Endothelial cell of umbilical vein (primary cell): ENCODE data around the gene FUT8.
A peak's percentile ranks its signal among the peaks of the same experiment; 100 is the strongest.

Source experiments
- CTCF ChIP-seq, 2 donors: IDR thresholded peaks; 1 replicate in 1 of 2; 2 replicates in 1 of 2; pipeline ENCODE4 v1.5.1; 2011; ENCODE audit warnings: low read length in 2 of 2, mild to moderate bottlenecking in 2 of 2, moderate library complexity in 2 of 2, control low read depth in 1 of 2, inconsistent platforms in 1 of 2, low read depth in 1 of 2; ENCODE audit not compliant: insufficient read depth in 1 of 2; ENCODE audit errors: extremely low read depth in 1 of 2
- EZH2 ChIP-seq: IDR thresholded peaks from 2 replicates; pipeline ENCODE4 v1.6.1; 2012; ENCODE audit warnings: borderline replicate concordance, low read depth, mild to moderate bottlenecking, moderate library complexity, low read length, inconsistent platforms; ENCODE audit not compliant: severe bottlenecking
- FOS ChIP-seq: IDR thresholded peaks from 2 replicates; pipeline ENCODE4 v1.6.1; 2011; ENCODE audit warnings: mild to moderate bottlenecking, low read length, moderate library complexity, borderline replicate concordance; ENCODE audit not compliant: insufficient read depth
- GATA2 ChIP-seq: IDR thresholded peaks from 2 replicates; pipeline ENCODE4 v1.7.0; 2011; ENCODE audit warnings: low read depth, mild to moderate bottlenecking, moderate library complexity, mixed read lengths, low read length; ENCODE audit not compliant: insufficient read length, insufficient read depth
- JUN ChIP-seq: IDR thresholded peaks from 2 replicates; pipeline ENCODE4 v1.6.1; 2011; ENCODE audit warnings: borderline replicate concordance, low read depth; ENCODE audit not compliant: insufficient read length, insufficient read depth
- POLR2A ChIP-seq: IDR thresholded peaks from 2 replicates; pipeline ENCODE4 v1.6.1; 2012; ENCODE audit warnings: low read depth, mild to moderate bottlenecking, control low read depth, low read length
- POLR2AphosphoS5 ChIP-seq: IDR thresholded peaks from 2 replicates; pipeline ENCODE4 v1.6.1; 2012; ENCODE audit warnings: low read depth, mild to moderate bottlenecking, control low read depth, low read length, moderate library complexity; ENCODE audit not compliant: insufficient read depth

DNA sequence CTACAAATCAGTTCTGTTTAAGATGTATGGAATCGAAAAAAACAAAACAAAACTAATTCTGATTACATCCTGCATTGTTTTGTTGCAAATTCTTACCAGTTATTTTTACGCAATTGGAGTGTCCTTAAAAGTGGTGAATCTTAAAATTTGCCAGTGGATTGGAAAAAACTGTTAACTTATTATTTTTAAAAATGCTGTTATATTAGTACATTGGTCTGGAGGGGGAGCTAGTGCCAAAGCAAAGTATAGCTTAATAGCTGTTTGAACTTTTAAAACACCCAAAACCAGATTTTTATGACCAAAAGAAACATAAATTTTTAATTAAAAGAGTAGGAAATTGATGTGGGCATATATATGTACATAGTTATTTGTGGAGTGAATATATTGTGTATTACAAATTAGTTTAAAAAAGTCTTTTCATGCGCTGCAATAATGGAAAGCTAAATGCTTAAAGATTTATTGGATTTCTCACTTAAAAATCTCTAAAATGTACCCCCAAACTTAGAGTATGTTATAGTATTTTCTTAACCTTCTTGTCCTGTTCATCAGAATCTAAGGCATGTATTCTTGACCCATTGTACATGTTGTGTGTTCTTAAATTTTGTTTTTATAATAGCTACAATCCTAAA is 2.5 kb downstream of the FUT8 start:
- no peak for TF ChIP-seq POLR2AphosphoS5
- TF ChIP-seq CTCF (IDR thresholded peaks at IDR 0.05; ENCODE audit: extremely low read depth in 1 of 2, insufficient read depth in 1 of 2, low read depth in 1 of 2, low read length in 2 of 2) = peak; percentile 21 to 24
- no peak for TF ChIP-seq POLR2A
- TF ChIP-seq JUN = no peak
- no peak for TF ChIP-seq FOS
- no peak for TF ChIP-seq EZH2
- no peak for TF ChIP-seq GATA2
